Fibroblast of pulmonary artery (primary cell): ENCODE data around the gene SMNDC1.

Experiments
- DNase-seq: peaks from one replicate; pipeline ENCODE4 v3.0.0-alpha.2; 2010; ENCODE audit warnings: low read depth
- H3K4me3 ChIP-seq: replicated peaks from 2 replicates; pipeline ENCODE4 v1.5.1; 2011; ENCODE audit warnings: low read depth, mild to moderate bottlenecking, control low read depth, low read length, moderate library complexity
- TF ChIP-seq, protein P1 (sequence below): IDR thresholded peaks from 2 replicates; pipeline ENCODE4 v1.5.1; 2011; ENCODE audit warnings: mild to moderate bottlenecking, control low read depth, low read length, inconsistent platforms; ENCODE audit errors: missing control alignments

SMNDC1 gene

DNA sequence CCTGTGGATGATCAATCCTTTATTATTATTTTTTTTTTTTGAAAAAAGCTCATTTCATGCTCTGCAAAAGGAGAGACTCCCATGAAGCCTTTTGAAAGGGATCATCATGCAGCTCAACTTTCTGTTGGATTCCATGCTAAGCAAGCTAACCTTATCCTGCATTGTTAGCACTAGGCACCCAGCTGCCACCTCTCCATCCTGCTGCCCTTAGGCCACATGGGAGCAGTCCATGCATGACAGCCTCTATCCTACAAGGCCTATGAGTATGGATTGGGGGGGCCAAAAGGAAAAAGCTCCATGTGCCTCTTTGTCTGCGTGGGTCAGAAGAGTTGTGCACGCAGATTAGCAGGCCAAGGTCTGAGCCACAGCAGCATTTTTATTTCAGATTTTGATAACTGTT, 19.2 kb downstream of the SMNDC1 start:
- DNase-seq, result no peak
- H3K4me3 ChIP-seq, result no peak overlapping the region
- TF ChIP-seq, protein P1, sequence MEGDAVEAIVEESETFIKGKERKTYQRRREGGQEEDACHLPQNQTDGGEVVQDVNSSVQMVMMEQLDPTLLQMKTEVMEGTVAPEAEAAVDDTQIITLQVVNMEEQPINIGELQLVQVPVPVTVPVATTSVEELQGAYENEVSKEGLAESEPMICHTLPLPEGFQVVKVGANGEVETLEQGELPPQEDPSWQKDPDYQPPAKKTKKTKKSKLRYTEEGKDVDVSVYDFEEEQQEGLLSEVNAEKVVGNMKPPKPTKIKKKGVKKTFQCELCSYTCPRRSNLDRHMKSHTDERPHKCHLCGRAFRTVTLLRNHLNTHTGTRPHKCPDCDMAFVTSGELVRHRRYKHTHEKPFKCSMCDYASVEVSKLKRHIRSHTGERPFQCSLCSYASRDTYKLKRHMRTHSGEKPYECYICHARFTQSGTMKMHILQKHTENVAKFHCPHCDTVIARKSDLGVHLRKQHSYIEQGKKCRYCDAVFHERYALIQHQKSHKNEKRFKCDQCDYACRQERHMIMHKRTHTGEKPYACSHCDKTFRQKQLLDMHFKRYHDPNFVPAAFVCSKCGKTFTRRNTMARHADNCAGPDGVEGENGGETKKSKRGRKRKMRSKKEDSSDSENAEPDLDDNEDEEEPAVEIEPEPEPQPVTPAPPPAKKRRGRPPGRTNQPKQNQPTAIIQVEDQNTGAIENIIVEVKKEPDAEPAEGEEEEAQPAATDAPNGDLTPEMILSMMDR, result no peak

DNA sequence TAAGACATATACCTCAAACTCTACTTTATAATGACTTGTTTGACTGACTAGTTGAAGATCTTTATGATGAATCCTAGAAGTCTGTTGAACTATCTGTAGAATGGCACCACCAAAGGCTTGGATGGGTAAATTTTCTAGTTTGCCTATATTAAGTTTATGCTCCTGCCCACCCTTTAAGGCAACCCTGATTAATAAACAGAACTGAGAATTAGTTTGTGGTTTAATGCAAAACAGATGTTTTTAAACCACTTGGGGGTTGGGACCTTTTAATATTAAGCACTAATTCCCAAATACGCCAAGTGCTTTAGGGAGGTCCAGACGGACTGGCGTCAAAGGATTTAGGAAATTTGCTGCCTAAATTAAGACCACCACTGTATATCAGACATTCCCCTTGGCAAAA, 20.5 kb downstream of the SMNDC1 start:
- TF ChIP-seq, protein P1, result no peak
- DNase-seq, result no peak
- H3K4me3 ChIP-seq, result no peak overlapping the region

DNA sequence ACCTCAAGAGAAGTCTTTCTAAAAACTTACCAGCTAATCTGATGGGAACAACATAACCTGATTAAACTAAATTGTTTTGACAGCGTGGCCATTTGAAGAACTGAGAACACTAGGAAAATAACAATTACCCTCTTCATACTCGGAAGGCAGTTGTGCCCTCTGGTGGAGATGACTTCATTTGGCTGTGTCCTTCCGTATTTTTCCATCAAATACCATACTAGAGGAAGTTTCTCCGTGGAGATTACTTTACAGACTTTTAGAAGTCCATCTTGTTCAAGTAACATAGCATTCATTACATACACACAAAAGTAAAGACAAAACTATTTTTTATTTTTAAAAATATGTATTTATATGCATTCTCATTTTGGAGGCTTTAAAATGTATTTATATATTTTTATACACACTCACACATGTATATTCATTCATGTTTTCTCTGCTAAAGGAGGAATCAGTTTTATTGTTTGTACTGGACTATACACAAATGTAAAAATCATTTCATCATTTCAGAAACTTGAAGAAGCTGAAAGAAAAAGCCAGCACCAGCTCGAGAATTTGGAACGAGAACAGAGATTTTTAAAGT, 25.2 kb downstream of the SMNDC1 start:
- DNase-seq, result peak; percentile 83
- no peak overlapping the region for H3K4me3 ChIP-seq
- TF ChIP-seq, protein P1, result peak; percentile 81

DNA sequence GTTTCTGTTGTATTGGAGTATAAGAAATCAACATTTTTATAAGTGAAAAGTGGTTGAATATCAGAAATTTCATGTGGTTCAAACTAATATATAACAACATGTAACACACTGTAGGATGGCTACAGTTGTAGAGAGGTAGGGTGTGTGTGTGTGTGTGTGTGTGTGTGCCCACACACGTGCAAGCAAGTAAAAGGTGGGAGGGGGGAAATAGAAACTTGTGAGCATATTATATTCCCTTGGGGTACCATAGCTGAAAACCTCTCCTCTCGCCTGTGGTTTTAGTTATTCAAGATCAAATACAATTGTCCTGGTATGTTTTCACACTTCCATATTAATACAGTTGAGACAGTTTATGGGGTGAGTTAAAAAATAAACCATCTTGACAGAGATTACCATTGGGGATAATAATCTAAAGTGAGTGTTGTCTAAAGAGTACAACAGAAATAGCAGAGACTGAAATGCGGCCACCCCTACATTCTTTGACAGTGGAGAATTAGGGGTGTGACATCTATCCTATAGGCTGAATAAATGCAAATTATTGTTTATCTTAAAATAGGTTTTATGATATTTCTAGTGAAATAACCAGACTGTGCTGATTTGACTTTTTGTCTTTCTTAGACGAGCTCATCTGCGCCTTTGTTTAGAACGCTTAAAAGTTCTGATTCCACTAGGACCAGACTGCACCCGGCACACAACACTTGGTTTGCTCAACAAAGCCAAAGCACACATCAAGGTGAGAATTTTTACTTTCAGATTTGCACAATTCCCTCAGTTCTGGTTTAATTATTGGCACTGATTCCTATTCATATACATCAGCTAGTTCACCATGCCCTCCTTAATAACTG, 25.9 kb downstream of the SMNDC1 start:
- TF ChIP-seq, protein P1, result no peak
- no peak for DNase-seq
- no peak overlapping the region for H3K4me3 ChIP-seq

DNA sequence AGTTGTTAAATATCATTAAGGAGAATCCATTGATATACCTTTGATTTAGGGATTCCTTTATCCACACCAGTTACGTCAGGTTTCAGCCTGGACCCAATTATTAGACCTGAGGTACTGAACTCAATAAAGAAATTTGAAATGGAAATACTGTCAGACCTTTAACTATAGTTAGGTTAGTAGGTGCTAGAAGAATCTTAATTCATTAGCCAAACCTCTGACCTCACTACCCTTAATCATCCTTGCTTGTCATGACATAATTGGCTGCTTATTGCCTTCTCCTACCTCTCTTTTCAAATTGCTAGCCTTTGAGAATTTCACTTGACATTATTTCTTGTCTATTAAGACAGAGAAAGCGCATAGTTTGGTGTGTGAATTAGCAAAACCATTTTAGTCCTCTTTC, 27.1 kb downstream of the SMNDC1 start:
- TF ChIP-seq, protein P1, result no peak
- no peak overlapping the region for H3K4me3 ChIP-seq
- DNase-seq, result no peak

DNA sequence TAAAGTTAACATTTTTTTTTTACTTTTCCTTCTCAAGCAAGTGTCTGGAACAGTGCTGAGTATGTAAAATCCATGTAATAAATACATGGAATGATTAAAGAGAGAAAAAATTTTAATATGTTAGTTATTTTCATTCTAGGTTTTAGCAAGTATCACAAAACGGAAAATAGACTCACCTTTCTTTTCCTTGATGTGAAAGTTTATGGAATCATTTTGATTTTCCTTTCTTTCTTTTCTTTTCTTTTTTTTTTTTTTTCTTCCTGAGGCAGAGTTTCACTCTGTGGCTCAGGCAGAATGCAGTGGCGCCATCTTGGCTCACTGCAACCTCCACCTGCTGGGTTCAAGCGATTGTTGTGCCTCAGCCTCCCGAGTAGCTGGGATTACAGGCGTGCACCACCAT, 28.1 kb downstream of the SMNDC1 start:
- DNase-seq, result no peak
- H3K4me3 ChIP-seq, result no peak overlapping the region
- TF ChIP-seq, protein P1, result no peak

DNA sequence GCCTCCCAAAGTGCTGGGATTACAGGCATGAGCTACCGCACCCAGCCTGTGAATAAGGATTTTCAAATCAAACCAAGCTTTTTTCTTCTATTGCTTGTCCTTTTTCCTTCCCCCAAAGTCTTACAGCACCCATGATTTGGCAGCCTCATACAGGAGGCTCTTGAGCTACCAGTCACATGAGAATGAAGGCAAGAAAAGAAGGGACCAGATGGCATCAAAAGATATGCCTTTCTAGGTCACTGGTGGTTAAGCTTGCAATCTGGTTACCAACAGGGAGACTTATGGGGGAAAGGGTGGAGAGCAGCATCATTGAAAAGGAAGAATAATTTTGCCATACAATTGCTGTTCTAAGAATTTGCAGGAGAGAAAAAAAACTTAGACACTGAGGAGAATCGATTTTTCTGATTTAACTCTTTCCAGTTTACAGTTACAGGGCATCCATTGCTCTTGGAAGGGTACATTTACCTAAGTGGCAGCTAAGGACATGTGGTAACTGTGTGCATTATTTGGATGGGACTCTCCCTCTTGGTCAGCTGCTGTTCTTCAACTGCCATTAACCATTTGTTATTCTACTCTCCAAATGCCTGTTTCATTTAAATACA, 29.5 kb downstream of the SMNDC1 start:
- H3K4me3 ChIP-seq, result no peak overlapping the region
- no peak for DNase-seq
- TF ChIP-seq, protein P1, result no peak
